Prostate gland (tissue), 2 donors: ENCODE measurements around the gene KLHL29.

Source experiments
- POLR2AphosphoS5 ChIP-seq: sonication (generic); formaldehyde crosslinking; IDR thresholded peaks from one replicate; pipeline ENCODE4 v1.6.1; 2017; ENCODE audit warnings: antibody characterized with exemption
- TF ChIP-seq, protein P1 (sequence below), 4 experiments: fragments of 200-600 bp in 2 of 4; fragments of 450-650 bp in 2 of 4; sonication (generic) in 2 of 4; IDR thresholded peaks; 1 replicate in 3 of 4; 2 replicates in 1 of 4; pipeline ENCODE4 v1.5.1; 2016 to 2019; ENCODE audit warnings: antibody characterized with exemption in 4 of 4, mild to moderate bottlenecking in 2 of 4, moderate library complexity in 2 of 4

DNA sequence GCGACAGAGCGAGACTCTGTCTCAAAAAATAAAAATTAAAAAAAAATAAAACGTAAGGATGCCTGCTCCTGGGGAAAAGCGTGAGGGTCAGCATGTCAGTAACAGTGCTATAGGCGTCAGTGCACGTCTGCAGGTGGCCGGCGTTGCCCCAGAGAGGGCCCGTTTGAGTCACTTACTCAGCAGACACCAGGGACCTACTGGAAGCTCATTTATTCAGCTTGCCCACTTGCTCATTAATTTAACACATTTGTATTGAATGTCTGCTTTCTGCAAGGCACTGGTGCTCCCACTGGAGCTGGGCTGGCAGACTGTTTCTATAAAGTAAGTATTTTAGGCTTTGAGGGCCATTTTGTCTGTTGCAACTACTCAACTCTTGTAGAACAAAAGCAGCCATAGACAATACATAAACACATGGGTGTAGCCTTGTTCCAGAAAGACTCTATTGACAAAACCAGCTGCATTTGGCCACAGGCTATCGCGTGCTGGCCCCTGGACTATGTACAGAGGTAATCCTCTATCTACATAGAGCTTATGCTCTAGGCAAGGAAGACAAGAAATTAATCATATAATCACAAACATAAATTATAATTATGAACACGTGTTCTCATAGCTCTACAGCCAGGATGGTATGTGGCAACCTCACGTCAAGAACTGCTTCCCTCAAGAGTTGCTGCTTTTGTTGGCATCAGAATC lies 73.2 kb downstream of the KLHL29 start:
- TF ChIP-seq POLR2AphosphoS5: no peak
- TF ChIP-seq, protein P1, sequence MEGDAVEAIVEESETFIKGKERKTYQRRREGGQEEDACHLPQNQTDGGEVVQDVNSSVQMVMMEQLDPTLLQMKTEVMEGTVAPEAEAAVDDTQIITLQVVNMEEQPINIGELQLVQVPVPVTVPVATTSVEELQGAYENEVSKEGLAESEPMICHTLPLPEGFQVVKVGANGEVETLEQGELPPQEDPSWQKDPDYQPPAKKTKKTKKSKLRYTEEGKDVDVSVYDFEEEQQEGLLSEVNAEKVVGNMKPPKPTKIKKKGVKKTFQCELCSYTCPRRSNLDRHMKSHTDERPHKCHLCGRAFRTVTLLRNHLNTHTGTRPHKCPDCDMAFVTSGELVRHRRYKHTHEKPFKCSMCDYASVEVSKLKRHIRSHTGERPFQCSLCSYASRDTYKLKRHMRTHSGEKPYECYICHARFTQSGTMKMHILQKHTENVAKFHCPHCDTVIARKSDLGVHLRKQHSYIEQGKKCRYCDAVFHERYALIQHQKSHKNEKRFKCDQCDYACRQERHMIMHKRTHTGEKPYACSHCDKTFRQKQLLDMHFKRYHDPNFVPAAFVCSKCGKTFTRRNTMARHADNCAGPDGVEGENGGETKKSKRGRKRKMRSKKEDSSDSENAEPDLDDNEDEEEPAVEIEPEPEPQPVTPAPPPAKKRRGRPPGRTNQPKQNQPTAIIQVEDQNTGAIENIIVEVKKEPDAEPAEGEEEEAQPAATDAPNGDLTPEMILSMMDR (IDR thresholded peaks at IDR 0.05): no peak
